ENCODE data around the gene INTS14. TPM values are rescaled to one million over a fixed set of nuclear protein-coding genes. Genes with fewer than 3 reads are reported as not detected.
A peak's percentile ranks its signal among the peaks of the same experiment; 100 is the strongest.
"Not testable (repeated sequence)": the region's sequence is repeated elsewhere in the genome, so short reads cannot be mapped to it uniquely, and the experiment has no call there.

Gene INTS14
- total RNA-seq, 4 donors from 2014 or later = 16.5 to 38.7 (median 26.7) TPM

DNA sequence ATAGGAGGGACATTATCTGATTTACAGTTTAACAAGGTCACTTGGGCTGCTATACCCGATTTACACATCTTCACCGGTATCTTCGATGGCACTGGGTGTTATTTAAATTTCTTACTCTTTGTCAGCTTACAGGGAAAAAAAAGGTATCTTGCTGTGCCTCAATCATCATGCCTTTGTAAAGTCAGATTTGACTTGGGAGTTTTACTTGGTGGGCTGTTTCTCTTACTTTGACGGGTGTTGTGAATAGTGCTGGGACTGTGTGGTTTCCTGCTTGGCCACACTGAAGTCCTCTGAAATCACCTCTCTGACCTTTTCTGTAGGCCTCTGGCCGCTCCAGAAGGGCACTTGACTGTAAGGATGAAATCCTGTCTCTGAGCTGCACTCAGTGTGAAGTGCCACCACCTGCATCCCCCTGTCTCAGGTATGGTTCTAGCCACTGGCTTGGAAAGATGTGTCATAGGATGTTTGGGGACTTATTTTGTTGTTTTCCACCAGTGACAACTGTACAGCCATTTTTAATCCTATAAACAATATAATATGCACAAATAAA, 7.7 kb upstream of the INTS14 start:
- H3K9me3 ChIP-seq = no peaks in the 10 kb centered on the region
- H3K4me3 ChIP-seq = no peak overlapping the region
- peaks cover 0 to 2% (median 0%) of the 10 kb centered on the region in 3 donors for H3K36me3 ChIP-seq
- H3K27me3 ChIP-seq = no peaks in the 10 kb centered on the region
- no peak overlapping the region for H3K27ac ChIP-seq
- intact Hi-C loops (cut with DNase I) = no loop called here
- H3K4me1 ChIP-seq = no peaks in the 10 kb centered on the region
- no peak for DNase-seq
- TF ChIP-seq, protein P1, sequence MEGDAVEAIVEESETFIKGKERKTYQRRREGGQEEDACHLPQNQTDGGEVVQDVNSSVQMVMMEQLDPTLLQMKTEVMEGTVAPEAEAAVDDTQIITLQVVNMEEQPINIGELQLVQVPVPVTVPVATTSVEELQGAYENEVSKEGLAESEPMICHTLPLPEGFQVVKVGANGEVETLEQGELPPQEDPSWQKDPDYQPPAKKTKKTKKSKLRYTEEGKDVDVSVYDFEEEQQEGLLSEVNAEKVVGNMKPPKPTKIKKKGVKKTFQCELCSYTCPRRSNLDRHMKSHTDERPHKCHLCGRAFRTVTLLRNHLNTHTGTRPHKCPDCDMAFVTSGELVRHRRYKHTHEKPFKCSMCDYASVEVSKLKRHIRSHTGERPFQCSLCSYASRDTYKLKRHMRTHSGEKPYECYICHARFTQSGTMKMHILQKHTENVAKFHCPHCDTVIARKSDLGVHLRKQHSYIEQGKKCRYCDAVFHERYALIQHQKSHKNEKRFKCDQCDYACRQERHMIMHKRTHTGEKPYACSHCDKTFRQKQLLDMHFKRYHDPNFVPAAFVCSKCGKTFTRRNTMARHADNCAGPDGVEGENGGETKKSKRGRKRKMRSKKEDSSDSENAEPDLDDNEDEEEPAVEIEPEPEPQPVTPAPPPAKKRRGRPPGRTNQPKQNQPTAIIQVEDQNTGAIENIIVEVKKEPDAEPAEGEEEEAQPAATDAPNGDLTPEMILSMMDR (IDR thresholded peaks at IDR 0.05) = no peak
- no peak for TF ChIP-seq POLR2A (IDR thresholded peaks at IDR 0.05)
- 82 to 90% methylated on average over 4 to 5 of the region's 5 CpGs for WGBS, 2 donors

DNA sequence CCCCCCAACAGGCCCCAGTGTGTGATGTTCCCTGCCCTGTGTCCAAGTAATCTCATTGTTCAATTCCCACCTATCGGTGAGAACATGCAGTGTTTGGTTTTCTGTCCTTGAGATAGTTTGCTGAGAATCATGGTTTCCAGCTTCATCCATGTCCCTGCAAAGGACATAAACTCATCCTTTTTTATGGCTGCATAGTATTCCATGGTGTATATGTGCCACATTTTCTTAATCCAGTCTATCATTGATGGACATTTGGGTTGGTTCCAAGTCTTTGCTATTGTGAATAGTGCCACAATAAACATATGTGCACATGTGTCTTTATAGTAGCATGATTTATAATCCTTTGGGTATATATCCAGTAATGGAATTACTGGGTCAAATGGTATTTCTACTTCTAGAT, 5.0 kb upstream of the INTS14 start:
- H3K27me3 ChIP-seq; H3K9me3 ChIP-seq; H3K36me3 ChIP-seq; DNase-seq; H3K27ac ChIP-seq; intact Hi-C loops (cut with DNase I); H3K4me3 ChIP-seq: not testable (repeated sequence)
- 86 to 100% methylated on average over 1 of the region's 1 CpG for WGBS, 2 donors
- H3K4me1 ChIP-seq = peaks cover 6 to 21% (median 10%) of the 10 kb centered on the region in 3 donors

DNA sequence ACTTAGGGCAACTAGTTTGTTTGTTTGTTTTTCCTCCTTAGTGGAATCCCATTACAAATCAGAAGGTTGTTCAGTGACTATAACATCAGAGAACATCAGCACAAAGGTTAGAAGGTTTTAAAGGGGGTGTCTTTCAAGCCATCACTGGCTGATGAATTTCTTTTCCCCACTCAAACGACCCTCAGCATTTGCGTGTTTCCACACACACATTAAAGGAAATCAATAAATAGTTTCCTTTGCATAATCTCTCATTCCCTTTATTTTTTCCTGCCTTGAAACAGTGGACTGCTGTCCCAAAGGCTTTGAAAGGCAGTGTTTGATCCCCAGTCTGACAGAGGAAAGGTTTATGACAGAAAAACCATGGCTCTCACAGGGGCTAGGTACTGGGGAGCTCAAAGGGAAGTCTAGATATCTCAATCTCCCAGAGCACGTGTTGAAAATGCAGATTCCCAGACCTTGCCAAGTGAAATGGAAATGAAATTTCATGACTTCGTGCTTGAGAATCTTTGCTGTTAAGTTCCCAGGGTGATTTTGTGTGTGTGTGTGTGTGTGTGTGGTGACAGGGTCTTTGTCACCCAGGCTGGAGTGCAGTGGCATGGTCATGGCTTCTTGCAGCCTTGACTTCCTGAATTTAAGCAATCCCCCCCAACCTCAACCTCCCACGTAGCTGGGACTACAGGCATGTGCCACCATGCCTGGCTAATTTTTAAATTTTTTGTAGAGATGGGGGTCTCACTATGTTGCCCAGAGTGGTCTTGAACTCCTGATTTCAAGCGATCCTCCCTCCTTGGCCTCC, 2.2 kb upstream of the INTS14 start:
- TF ChIP-seq, protein P1 (IDR thresholded peaks at IDR 0.05) = no peak
- TF ChIP-seq POLR2A (IDR thresholded peaks at IDR 0.05) = no peak
- 72 to 73% methylated on average over 6 of the region's 6 CpGs for WGBS, 2 donors
- no peaks in the 10 kb centered on the region for H3K9me3 ChIP-seq
- H3K27me3 ChIP-seq = no peaks in the 10 kb centered on the region
- no peak overlapping the region for H3K27ac ChIP-seq
- peaks cover 6 to 45% (median 20%) of the 10 kb centered on the region in 3 donors for H3K4me1 ChIP-seq
- intact Hi-C loops (cut with DNase I) = no loop called here
- H3K36me3 ChIP-seq = no peaks in the 10 kb centered on the region
- DNase-seq = no peak
- no peak overlapping the region for H3K4me3 ChIP-seq

DNA sequence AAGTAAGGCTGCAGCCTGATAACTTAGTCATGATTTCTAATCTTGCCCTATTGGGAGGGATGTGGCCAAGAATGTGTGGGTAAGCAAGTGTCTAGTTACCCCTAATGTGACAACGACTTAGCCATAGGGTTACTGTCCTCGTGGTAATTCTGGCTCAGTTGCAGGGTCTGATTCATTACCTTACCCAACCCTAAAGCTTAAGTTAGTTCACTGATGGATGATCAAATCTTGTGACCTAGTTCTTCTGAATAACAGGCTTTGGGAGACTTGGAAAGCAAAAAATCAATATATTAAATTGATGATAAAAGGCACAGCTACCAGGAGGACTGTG, 1.6 kb upstream of the INTS14 start:
- Histone ChIP-seq H3K4me3 (no peak overlapping the region), H3K27me3 (no peaks in the 10 kb centered on the region), H3K36me3 (no peaks in the 10 kb centered on the region), H3K9me3 (no peaks in the 10 kb centered on the region), H3K27ac (peak overlapping the region; percentile 90 to 97 (median 97)), H3K4me1 (peaks cover 6 to 51% (median 20%) of the 10 kb centered on the region in 3 donors)
- WGBS, 2 donors = 38 to 42% methylated on average over 2 of the region's 2 CpGs
- intact Hi-C loops (cut with DNase I) = no loop called here
- TF ChIP-seq, protein P1 (IDR thresholded peaks at IDR 0.05) = no peak
- no peak for TF ChIP-seq POLR2A (IDR thresholded peaks at IDR 0.05)
- DNase-seq = no peak

DNA sequence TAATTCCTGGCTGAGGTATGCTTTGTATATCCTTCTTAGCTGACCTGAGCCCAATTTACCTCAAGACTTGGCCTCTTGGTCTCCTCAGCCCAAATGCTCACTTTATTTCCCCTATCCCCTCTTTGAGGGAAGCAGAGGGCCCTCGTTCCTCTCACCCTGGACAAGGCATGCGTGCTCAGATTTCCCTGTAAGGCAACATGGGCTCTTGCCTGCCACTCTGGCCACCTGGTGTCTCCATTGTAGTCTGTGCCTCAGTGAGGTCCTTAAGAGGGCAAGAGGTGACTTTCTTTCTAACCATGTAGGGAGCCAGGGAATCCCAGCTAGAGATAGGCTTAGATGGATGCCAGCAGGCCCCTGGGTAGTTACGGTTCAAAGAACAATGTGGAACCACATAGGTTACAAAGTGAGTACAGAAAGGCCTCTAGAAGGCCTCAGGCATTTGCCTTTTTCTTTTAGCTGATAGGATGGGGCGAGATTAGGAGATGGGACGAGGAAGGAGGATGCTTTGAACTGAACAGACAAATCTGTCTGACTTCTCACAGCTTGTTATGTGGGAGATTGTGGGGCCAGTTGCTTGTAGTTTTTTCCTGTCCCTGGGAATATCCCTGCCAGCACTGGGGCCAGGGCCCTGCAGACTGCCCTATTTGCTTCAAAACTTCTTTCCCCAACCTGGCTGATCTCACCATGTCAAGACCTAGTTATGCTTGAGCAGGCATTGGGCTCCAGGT, 1.1 kb upstream of the INTS14 start:
- Histone ChIP-seq H3K4me1 (peaks cover 6 to 52% (median 20%) of the 10 kb centered on the region in 3 donors), H3K27ac (peak overlapping the region; percentile 90 to 97 (median 97)), H3K9me3 (no peaks in the 10 kb centered on the region), H3K27me3 (no peaks in the 10 kb centered on the region), H3K36me3 (peaks cover 0 to 3% (median 0%) of the 10 kb centered on the region in 3 donors), H3K4me3 (peak overlapping the region; percentile 62 to 96 (median 85))
- TF ChIP-seq POLR2A (IDR thresholded peaks at IDR 0.05) = no peak
- TF ChIP-seq, protein P1 (IDR thresholded peaks at IDR 0.05) = no peak
- 76 to 78% methylated on average over 4 to 5 of the region's 5 CpGs for WGBS, 2 donors
- DNase-seq = no peak
- intact Hi-C loops (cut with DNase I) = no loop called here

Data from esophagus squamous epithelium (tissue), 5 donors.